SIG-M5 (cell line): ENCODE results near the gene TRPM5.

Experiments used
- DNase-seq: peaks from one replicate; lab custom pipeline; 2025; lab: John Stamatoyannopoulos, UW

Gene TRPM5

DNA sequence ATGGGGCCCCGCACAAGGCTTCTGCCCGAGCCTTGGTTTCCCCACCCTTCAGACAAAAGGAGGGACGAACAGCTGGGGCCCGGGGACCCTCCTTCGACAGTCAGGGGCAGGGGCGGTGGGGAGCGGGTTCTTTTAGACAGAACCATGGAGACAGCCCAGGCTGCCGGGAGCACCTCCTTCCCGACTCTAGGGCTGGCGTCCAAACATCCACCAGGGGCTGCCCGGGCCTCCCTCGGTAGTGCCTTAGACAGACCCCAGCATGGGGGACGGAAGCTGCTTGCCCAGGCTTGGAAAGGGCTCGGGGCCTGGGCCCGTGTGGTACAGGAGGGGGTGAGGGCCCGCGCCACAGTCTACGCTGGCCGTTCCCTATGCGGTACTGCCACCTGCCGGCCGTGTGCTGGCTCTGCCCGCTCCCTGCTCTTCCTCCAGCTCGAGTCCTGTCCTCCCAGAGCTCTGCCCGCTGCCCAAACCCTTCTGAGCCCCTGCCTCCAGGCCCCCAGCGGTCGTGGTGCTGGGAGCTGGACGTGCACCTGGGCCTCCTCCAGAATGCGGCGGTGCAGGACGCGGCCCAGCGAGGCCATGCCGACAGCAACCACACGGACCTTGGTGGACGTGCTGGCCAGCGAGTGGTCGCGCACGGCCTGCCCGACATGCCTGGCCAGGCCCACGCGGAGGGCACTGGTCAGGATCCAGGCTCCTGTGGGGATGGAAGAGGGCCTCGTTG, 23.6 kb downstream of the TRPM5 start:
- no peak for DNase-seq

DNA sequence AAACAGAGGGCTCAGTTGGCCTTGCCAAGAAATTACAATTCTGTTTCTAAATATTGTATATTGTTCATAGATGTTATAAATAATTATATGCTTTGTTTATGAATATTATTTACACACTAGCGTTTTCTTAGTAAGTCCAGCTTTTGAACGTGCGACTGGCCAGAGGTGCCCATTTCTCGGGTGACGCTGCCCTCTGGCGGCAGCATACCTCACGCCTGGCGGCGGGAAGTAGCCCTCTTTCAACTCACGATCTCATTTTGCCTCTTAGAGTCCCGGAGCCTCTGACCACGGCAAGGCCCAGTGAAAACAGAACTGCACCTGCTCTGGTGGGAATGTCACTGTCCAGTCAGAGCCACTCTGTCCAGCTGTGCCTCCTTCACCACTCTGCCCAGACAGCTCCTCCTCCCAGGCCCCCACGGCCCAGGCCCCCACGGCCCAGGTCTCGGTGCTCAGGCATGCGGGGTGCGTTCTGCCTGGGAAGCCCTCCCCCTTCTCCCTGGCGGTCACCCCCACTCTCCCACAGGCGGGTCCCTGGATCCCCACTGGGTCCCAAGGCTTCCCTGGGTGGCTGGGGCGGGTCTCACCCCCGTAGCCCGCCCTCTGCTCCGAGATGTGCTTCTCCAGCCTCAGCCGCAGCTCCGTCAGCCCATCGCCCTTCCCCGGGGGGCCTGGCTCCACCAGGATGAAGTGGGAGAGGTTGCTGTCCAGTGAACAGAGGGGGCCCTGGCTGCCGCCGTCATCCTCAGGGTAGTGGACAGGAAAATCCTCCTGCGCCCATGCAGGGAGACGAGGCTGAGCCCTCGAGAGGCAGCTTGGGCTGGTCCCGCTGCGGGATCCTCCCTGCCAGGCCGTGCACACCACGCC, 24.4 kb downstream of the TRPM5 start:
- no peak for DNase-seq

DNA sequence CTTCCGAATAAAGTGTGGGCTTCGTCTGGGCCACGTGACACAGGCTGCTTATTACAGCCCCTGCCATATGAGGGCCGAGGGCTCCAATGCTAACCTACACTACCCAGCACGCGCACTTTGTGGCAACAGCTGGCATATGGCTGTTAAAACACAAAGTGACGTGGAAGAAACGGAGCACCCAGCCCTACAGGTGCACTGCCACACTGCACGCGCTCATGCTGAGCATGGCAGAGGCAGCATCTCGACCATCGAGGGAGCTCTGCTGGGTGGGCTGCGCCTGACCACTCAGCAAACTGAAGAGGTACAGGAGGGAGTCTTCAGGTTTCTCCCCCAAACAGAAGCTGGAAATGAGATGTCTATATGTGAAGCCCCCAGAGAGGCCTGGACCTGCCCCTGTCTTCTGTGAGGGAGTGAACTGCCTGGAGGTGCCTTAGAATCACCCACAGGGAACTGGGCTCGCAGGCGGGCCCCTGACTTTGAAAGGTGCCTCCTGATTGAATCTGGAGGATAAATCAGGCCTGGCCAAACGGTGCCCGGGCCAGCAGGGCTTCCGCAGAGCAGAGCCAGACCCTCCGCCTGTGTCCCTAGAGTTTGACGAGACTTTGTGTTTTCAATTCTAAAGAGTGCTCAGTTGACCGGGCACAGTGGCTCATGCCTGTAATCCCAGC, 25.5 kb downstream of the TRPM5 start:
- DNase-seq: no peak

GRCh38 chr11:2417856-2418692, 26.2 kb downstream of the TRPM5 start:
- no peak for DNase-seq

GRCh38 chr11:2416765-2417164, 27.5 kb downstream of the TRPM5 start:
- no peak for DNase-seq

GRCh38 chr11:2415601-2416380, 28.5 kb downstream of the TRPM5 start:
- no peak for DNase-seq

GRCh38 chr11:2415171-2415570, 29.1 kb downstream of the TRPM5 start:
- no peak for DNase-seq

- no peak for DNase-seq
Observed at GRCh38 chr11:2414616-2415015, 29.7 kb downstream of the TRPM5 start.

GRCh38 chr11:2413742-2414579, 30.4 kb downstream of the TRPM5 start:
- no peak for DNase-seq

- no peak for DNase-seq
Observed at GRCh38 chr11:2412323-2412722, 32.0 kb downstream of the TRPM5 start.

GRCh38 chr11:2411446-2412305, 32.6 kb downstream of the TRPM5 start:
- DNase-seq: no peak

DNA sequence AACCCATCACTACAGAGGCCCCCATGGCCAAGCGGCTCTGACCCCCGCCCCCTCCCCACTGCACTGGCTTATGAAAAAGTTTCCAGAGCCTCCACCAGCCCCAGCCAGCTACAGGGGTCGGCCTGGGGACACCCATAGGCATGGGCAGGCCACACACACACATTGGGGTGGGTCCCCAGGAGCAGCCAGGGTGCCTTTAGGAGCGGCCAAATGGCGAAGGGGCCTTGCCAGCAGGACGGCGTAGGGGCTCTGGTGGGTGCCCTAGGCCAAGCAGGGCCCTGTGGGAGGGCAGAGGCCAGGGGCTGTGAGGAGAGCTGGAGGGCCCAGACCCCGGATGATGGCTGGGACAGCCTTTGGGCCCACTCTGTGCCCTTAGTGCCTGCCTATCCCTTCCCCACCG, 33.7 kb downstream of the TRPM5 start:
- no peak for DNase-seq

DNA sequence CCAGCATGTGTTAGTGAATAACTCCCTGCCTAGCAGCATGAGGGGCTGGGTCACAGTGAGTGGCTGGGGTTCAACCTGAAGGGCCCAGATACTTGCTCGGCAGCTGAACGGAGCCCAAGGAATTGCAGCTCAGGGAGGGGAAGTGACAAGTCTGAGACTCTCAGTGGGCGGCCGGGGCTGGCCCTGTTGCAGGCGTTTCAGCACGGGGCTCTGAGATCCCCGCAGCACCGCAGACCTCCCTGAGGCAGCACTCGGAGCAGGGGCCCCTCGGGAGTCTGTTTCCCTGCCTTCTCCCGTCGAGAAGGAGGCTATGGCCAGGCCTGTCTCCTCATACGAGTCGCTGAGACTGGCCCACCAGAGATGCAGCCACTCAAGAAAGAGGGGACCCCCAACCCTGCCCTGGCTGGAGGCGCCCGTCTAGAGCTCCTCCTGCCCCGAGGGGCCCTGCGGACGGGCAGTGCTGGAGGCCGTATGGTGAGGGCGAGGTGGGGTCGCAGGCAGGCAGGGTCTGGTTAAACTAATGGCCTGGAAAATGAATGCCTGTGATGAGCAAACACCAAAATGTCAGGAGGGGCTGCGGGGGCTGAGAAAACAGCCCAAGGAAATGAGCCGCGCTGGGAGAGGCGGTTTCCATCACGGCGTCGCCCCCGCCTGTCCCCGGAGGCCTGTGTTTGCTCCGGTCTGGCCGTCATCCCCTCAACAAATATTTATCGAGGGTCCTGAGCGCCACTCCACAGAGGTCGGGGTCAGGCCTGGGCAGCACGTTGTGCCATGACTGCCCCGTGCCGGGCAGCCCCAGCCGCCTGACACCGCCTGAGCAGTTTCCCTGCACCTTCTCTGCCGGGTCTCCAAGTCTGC, 34.5 kb downstream of the TRPM5 start:
- no peak for DNase-seq

- no peak for DNase-seq
Observed at GRCh38 chr11:2409126-2409525, 35.2 kb downstream of the TRPM5 start.

GRCh38 chr11:2408671-2409070, 35.6 kb downstream of the TRPM5 start:
- no peak for DNase-seq

GRCh38 chr11:2406878-2407410, 37.4 kb downstream of the TRPM5 start:
- no peak for DNase-seq

- DNase-seq: no peak
Observed at GRCh38 chr11:2406451-2406850, 37.9 kb downstream of the TRPM5 start.

DNA sequence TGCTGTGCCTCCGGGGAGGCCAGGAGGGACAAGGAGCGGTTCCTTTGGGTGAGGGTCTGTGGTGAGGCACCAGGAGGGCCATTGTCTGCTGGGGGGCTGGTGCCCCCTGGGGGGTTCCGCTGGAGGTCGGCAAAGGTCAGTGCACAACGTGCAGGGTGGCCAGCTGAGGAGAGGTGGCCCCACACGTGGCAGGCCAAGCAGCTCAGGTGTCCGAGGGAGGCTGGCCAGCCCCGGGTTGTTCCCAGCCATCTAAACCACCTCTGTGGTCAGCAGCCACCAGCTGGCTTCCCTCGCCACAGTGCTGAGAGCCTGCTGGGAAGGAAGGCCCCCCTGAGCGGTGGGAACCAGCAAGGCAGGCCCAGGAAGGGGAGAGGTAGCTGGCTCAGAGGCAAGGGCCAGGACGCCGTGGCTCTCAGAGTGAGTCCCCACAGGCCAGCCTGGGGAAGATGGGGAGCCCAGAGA, 39.5 kb downstream of the TRPM5 start:
- no peak for DNase-seq
